Activated CD4-positive, CD25-positive, alpha-beta regulatory T cell treated with anti-CD3 and anti-CD28 coated beads, Interleukin-2, amount 50 U/mL, for 72 hours (primary cell): ENCODE results near the gene DAB2IP.

ENCODE experiments used
- DNase-seq: peaks from one replicate; pipeline ENCODE4 v3.0.0; 2021

DAB2IP gene

DNA sequence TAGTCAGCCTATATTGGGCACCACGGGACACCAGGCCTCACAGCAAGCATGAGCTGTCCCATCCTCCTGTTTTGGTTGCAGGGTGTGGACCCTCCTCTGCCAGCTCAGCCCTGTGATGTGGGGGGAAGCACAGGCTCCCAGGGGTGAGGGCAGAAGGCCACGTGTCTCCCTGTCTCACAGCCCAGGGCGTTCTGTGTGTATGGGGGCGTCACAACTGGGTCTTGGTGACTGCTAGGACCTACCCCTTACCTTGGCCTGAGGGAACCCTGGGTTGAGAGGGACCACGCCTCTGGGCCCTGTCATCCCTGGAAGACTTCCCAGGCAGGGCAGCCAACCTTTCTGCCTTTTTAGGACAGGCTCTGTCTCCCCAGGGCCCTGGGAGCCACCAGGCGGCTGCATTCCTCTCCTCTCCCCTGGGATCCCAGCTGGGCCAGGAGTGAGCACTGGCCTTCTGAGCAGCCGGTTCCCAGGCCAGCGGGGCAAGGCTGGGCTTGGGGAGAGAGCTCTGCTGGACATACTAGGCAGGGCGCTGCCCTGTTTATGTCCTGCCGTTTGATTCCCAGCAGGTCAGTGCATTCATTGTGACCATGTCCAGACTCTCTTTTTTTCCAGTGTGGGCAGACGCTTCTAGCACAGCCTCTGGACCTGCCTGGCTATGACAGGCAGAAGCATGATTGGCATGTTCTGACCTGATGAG is 97.4 kb downstream of the DAB2IP start:
- DNase-seq, result no peak

DNA sequence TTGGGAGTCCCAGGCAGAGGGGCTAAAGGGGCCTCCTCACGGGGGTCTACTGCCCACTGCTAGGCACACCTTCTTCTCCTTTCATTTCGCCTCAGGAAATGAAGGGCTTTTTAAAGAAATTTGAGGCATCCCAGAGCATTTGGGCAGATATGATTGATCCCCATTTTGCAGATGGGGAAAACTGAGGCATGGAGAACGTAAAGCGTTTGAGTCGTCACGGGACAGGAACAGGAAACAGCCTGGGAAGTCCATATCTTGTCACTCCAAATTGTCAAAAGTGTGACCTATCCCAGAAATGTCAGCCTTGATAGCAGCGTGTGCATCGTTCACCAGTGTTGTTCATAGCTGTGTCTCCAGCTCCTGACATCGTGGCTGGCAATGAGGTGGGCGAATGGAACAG is 98.2 kb downstream of the DAB2IP start:
- no peak for DNase-seq

DNA sequence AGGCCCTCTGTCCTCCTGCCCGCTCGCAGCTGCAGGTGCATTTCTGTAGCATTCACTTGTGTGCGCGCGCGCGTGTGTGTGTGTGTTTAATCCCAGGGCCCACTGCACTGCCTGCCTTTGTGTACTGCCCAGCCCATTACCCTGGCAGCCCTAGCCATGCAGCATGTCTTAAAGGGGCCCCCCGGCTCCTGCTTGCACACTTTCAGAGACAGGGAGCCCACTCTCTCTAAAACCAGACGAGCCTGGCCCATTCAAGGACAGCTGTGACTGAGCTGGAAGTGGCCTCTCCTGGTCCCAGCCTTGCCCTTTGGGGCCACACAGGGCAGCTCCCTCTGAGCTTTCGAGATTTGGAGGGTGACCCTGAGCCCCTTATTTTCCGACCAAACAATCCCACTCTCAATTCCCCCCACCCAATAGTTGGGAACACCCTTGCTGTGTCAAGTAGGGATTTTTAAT is 98.9 kb downstream of the DAB2IP start:
- no peak for DNase-seq

DNA sequence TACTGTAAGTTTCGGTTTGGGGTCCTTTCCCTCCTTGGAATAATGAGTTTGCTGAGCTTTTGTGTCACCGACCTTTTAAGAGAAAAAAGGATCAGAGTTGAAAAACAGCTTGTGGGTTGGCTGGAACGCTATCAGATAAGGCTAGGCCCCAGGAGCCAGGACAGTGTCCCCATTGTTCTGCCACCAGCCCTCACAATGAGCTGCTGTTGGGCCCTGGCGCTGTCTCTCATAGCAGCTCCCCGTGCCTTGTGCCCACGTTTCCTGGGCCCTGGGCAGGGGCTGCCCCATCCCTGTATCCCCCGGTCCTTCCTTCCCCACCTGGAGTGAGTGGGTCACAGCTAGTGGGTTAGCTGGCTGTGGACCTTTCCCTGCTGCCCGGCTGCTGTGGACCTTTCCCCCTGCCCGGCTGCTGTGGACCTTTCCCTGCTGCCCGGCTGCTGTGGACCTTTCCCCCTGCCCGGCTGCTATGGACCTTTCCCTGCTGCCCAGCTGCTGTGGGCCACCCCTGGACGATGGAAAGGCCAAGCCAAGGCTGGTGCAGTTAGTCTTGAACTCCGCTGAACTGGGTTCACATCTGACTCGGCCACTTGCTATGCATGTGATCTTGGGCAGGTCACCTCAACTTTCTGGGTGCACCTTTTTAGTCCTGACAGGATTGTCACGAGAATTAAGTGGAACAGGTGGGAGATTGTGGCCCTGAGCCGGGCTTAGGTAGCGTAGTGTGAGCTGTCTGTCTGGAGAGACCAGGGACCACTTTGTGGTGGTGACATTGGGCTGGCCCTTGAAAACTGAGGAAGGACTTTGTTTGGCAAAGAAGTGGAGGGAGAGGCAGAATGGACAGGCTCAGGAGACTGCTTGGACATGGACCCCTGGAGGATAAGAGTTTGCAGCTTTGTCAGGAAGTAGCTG is 99.5 kb downstream of the DAB2IP start:
- DNase-seq, result no peak

DNA sequence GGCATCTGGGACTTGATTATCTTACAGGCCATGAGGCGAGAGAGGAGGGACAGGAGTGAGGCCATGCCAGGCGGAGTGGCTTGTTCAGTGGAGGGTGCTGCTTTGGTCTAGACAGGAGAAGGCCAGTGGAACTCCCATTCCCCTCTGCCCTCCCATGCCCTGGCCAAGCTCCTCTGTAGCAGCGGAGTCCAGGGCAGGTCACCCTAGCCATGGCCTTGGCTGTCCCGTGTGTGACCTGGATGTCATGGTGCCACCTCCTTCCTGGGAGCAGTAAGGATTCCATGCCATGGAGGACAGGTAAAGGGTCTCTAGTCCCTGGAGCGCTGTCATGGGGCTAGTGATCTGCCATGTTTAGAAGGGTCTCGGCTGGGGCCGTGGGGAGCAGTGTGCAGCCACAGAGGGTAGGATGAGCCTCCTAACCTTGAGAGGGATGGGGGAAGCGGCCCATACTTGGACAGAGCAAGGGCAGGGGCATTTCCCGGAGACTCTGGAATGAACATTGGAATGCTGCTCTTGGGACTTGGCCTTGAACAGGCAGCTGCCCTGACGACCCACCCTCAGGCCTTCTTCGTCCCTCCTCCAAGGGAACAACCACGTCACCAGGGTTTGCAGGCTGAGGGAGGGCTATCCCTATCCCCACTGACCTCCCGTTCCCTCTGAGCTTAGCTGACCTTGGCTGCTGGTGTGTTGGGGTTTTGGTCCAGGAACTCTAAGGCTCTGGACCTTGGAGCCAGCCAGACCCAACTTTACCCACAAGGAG is 100.4 kb downstream of the DAB2IP start:
- no peak for DNase-seq

DNA sequence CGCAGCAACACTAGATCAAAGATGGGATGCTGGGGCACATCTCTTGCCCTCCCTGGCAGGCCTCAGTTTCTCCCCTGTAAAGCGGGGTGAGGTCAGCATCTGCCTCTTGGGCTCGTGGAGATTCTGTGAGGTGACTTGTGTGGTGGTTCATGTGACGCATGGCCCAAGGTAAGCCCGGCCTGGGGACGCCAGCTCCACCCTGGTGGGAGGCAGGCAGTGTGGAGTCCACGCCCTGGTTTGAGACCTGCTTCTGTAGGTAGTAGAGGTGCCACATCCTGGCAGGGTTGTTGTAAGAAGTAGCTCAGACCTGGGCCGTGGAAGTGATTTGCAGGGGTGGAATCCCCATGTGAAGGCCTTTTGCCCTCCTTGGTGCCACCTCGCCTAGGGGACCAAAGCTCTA is 101.5 kb downstream of the DAB2IP start:
- no peak for DNase-seq

DNA sequence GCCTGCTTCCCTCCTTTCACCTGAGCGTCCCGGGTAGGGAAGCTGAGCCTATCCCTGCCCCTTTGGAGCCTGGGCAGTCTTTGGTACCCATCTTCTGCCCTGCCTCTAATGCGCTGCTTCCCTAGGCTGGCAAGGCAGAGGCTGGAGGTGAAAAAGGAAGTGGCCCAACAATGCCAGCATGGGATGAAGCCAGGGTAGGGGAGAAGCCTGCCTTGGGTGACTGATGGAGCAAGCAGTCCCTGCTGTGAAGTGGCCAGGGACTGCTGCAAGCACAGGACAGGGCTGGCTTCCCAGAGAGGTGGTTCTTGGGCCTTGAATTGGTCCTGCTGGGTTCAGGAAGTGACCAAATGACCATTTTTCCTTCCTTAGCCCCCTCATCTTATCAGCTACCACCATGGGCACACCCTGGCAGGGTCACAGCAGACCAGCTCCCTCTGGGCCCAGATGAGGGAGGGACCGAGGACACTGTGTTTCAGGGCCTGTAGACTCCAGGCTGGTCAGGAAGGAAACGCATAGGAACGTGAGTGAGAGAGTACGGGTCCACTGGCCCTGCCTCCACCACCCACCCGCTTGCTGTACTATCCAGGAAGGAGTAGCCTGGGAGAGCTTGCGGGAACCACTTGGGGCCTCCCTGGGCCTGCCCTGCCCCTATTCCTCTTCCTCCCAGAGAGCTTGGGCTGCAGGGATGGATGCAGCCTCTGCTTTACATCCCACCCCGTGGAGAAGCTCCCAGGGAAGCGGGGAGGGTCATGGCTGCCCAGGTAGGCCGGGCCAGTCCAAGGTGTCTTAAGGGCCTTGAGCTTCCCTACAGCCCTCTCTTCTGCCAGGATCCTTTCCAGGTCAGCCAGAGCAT is 102.6 kb downstream of the DAB2IP start:
- DNase-seq, result no peak

DNA sequence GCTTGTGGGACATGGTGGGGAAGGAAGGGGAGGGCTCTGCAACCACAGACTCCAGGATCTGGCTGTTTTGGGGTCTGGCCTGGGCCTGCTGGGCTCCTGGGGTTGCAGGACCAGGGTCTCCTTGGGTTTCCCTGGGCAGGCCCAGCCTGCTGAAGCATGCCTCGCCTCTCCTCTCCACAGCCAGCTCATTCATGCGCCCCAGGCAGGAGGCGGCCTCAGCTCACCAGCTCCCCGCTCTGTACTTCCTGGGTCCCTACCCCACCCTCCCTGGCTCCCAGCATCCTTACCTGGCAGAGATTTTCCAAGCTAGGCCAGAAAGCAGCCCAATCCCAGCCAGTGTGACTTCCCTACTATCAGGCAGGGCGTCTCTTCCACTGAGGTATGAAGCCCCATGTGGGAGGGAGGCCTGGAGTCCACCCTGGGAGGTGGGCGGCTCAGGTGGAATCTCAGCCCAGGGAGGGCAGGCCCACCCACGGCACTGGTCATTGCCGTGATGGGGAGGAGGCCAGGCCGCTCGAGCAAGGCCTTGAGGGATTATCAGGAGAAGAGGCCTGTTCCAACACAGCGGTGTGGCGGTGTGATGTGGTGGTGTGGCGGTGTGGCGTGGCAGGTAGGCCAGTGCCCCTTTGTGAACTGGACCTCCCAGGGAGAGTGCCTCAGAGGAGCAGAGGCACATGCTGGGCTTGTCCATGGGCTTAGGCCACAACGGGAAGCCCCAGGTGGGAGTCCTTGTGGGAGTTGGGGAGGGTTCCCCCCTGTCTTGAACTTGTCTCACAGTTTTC is 103.4 kb downstream of the DAB2IP start:
- DNase-seq, result no peak

DNA sequence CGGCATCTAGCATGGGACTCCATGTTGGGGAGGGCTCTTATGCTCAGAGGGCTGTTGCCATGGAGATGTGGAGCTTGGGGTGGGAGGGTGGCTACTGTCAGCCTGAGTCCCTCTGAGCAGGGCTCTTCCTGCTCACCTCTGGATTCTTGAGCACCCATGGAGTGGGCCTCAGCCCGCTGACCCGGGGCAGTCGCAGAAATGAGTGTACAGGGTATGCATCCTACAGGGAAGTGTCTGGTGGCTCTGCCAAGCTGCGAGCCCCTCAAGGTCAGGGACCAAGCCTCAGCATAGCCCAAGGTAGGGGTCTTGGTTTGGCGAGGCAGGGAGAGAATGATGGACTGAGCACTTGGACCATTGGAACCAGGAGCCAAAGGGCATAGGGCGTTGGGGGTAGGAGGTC is 104.1 kb downstream of the DAB2IP start:
- no peak for DNase-seq

DNA sequence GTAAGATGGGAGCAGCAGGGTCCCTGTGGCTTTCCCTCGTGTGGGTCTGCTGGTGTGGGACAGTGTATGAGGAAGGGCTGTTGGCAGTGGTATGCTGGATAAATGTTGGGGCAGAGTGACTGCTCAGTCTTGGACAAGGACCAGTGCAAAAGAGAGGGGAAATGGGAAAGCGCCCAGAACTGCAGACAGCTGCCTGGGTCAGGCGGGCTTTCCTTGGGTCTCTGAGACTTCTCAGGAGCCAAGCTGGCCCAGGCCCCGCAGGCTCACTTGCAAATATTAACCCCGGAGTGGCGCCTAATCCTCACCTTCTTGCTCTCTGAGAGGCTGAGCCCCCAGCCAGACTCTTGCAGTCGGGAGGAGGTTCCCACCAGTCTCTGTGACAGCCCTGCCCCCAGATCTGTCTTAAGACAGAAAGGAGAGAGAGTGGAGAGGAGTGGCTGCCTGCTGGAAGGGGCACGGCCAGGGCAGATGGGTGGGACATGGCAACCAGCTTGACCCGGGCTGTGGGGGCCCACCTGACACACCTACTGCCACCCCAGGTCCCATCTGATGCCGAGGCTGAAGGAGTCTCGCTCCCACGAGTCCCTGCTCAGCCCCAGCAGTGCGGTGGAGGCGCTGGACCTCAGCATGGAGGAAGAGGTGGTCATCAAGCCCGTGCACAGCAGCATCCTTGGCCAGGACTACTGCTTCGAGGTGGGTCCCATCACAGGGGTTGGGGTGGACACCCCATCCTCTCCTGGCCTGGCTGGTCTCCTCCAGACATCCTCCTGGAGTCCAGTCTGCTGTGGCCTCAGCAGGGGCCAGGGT is 105.2 kb downstream of the DAB2IP start:
- DNase-seq, result no peak

DNA sequence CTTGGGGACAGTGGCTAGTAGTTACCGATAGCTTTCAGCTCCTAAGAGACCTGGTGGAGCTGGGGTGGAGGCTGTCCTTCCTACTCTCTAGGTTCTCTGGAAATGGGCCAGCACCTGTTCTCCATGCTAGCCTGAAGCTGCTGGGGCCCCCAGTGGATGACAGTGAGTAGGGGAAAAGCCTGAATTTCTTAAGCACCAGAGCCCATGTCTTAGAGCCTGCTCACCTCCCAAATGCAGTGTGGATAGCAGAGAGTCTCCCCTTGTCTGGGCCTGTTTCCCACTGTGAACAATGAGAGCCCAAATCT is 105.8 kb downstream of the DAB2IP start:
- DNase-seq, result no peak

DNA sequence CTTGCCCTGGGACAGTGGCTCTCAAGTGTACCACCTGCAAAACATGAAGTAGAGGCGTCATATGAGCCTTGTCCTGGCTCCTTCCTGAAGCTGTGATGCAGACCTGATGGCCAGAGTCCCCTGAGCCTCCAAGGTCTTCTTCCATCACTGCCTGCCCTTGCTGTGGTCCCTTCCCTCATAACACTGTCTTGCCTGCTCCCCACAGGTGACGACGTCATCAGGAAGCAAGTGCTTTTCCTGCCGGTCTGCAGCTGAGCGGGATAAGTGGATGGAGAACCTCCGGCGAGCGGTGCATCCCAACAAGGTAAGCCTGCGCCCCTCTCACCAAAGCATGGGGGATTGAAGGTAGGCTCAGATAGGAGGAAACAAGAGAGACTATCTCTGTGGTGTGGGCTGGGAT is 107.3 kb downstream of the DAB2IP start:
- DNase-seq, result no peak

DNA sequence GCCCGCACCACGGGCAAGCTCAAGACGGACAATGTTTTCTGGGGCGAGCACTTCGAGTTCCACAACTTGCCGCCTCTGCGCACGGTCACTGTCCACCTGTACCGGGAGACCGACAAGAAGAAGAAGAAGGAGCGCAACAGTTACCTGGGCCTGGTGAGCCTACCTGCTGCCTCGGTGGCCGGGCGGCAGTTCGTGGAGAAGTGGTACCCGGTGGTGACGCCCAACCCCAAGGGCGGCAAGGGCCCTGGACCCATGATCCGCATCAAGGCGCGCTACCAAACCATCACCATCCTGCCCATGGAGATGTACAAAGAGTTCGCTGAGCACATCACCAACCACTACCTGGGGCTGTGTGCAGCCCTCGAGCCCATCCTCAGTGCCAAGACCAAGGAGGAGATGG is 108.6 kb downstream of the DAB2IP start:
- DNase-seq, result no peak

DNA sequence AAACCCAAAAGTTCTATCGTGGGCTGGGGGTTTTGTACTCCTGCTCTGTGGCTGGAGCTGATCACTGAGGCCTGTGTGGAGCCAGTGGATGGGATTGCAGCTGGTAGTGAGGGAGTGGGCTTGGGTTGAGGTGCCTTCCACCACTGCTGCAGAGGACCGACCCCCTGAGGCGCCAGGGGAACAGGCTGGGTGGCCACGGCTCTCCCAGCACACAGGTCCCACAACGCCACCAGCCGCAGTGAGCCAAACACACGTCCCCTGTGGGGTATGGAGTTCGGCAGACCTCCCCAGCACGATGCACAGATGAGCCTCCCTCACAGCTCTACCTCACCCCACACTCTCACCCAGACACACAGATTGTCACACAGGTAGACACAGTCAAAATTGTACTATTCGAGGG is 109.1 kb downstream of the DAB2IP start:
- DNase-seq, result no peak

DNA sequence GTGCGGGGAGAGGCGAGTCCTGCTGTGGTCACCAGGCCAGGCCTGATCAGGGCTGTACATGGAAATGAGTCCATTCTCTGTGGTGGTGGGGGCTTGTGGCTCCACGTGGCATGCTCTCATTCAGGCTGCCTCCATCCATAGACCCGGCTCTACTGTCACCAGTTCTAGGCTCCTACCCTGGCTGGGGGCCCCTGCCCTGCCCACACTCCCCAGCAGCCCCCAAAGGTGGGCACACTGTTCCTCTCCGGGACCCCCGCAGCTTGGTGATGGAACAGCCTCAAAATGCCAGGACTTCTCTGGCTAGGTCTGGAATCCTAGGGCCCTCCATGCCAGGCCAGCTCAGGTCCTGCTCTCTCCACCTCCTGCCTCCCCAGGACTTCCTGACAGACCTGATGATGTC is 111.7 kb downstream of the DAB2IP start:
- no peak for DNase-seq

DNA sequence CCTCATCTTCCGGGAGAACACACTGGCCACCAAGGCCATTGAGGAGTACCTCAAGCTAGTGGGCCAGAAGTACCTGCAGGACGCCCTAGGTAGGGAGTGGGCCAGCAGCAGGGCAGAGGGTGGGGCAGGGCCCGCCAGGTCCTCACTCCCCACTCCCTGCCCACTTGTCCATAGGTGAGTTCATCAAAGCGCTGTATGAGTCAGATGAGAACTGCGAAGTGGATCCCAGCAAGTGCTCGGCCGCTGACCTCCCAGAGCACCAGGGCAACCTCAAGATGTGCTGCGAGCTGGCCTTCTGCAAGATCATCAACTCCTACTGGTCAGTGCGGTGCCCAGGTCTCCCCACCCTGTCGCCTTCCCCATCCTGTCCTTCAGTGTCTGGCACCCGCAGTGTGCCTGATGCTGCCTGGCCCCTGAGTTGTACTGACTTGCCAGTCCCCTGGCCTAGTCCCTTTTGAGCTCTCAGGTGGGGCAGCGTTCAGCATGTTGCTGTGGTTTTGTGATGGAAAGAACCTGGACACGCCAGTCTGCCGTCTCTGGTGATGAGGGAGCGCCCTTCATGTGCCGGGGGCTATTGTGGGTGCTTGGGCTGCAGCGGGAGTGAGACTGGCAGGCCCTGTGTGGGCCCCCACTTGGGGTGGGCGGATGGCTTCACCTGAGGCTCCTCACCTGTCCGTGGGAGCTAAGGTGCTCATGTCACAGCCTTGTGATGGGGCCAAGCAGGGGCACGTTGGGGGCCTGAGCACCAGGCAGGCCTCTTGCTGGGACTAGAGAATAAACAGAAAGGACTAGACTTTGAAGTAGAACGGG is 112.3 kb downstream of the DAB2IP start:
- DNase-seq, result no peak

DNA sequence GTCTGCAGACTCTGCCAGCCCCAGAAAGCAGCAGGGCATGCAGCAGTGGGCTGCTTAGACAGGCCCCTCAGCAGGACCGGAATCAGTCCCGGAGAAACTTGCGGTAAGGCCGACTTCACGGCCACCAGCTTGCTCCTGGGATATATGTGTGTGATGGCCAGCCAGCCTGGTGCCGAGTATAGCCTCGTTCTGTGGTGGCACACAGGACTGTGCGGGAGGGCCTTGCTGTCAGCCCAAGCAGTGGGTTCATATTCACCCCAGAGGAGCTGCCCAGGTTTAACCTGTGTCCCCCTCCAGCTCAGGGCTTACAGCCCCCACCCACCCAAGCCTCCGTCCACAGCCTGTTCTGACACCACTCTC is 112.9 kb downstream of the DAB2IP start:
- no peak for DNase-seq

DNA sequence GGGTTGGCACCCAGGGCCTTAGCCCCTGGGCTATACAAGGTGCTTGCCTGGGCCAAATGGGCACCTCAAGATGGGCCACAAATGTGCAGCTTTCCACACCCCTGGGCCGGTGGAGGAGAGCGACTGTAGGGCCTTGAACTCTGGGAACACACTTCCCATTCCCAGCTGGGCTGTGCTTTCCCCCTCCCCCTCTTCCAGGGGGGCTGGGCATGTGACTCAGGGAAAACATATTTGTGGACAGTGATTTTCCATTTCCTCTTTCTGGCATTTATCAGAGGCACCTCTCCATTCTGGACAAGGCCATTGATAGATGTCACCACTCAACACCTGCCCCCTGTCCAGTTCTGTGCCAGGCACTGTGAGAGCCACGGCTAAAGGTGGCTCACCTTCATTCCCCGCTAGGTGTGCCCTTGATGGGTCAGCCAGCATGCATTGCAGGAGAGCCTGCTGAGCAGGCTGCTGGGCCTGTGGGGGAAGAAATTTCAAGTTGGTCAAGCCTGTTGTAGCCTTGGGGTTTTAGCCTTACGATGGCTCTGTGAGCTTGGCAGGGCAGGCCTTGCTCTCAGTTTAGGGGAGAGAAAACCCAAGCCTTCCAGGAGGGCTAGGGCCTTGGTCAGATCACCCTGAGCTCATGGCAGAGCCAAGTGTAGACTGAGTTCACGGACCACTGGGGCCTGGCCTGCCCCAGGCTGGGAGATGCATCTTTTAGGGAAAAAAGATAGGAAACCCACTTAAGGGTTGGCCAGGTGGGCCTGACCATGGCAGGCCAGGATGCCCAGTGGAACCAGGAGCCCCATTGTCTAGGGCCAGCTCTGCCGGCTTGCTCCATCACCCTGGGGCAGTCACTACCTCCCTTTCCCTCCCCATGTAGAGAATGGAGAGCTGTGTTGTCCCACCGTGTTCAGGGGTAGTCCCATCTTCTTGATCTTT is 113.9 kb downstream of the DAB2IP start:
- DNase-seq, result no peak

DNA sequence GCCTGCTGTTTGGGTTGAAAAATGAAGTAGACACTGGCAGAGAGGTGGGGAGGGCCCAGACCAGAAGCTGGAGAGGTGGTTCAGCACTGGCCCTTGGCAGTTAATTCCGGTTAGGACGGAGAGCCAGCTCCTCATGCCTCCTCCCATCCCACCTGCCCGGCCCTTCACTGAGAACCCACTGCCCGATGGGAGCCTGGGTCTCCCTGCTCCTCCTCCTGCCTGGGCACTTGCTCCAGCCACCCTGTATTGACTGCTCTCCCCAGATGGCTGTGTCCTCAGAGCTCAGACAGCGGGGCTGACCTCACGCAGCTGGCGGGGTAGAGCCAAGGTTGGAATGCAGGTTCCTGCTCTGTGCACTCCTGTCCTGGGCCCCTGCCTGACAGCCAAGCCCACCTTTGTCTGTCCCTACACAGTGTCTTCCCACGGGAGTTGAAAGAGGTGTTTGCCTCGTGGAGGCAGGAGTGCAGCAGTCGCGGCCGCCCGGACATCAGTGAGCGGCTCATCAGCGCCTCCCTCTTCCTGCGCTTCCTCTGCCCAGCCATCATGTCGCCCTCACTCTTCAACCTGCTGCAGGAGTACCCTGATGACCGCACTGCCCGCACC is 114.7 kb downstream of the DAB2IP start:
- DNase-seq, result no peak
